GM12878 (cell line): ENCODE results near the gene ABCG2.
"Not testable (repeated sequence)": the region's sequence is repeated elsewhere in the genome, so short reads cannot be mapped to it uniquely, and the experiment has no call there.

Experiments used
- CHD1 ChIP-seq: IDR thresholded peaks from 2 replicates; pipeline ENCODE4 v1.6.1; 2012; ENCODE audit warnings: low read depth, low read length, improper control_type of control experiment
- CTCF ChIP-seq, 3 experiments: IDR thresholded peaks in 2 of 3; conservative IDR thresholded peaks in 1 of 3; 2 replicates each; pipeline ENCODE4 v1.5.1; 2011; ENCODE audit warnings: low read depth in 3 of 3, low read length in 3 of 3, mild to moderate bottlenecking in 3 of 3, control low read depth in 2 of 3, moderate library complexity in 2 of 3, inconsistent platforms in 1 of 3, mixed read lengths in 1 of 3; ENCODE audit not compliant: control insufficient read depth in 2 of 3, insufficient read depth in 1 of 3; ENCODE audit errors: extremely low read depth in 1 of 3
- EZH2 ChIP-seq: IDR thresholded peaks from 2 replicates; pipeline ENCODE4 v1.6.1; 2012; ENCODE audit warnings: low read depth, mild to moderate bottlenecking, control low read depth, inconsistent platforms, low read length, borderline replicate concordance; ENCODE audit not compliant: control insufficient read depth
- IRF3 ChIP-seq: fragments of 450-650 bp; IDR thresholded peaks from 2 replicates; pipeline ENCODE4 v1.6.1; 2014; ENCODE audit warnings: mild to moderate bottlenecking
- POLR2A ChIP-seq: IDR thresholded peaks from 2 replicates; pipeline ENCODE4 v1.6.1; 2011; ENCODE audit warnings: low read depth, mild to moderate bottlenecking, low read length
- POLR2AphosphoS5 ChIP-seq: IDR thresholded peaks from 2 replicates; pipeline ENCODE4 v1.6.1; 2011; ENCODE audit warnings: mild to moderate bottlenecking, low read length, inconsistent platforms
- RFX5 ChIP-seq: IDR thresholded peaks from 2 replicates; pipeline ENCODE4 v1.6.1; 2011; ENCODE audit warnings: low read depth, low read length, improper control_type of control experiment

- TF ChIP-seq CTCF (IDR thresholded peaks at IDR 0.05 in 2 of 3, conservative IDR thresholded peaks at IDR 0.05 in 1 of 3; ENCODE audit: control insufficient read depth in 2 of 3, extremely low read depth in 1 of 3, insufficient read depth in 1 of 3, low read depth in 3 of 3, low read length in 3 of 3); RFX5; CHD1; EZH2; POLR2A; POLR2AphosphoS5; IRF3: not testable (repeated sequence)
Measured at GRCh38 chr4:88152331-88152730, 6.1 kb downstream of the ABCG2 start.
